Dedifferentiated amniotic fluid mesenchymal stem cell (primary cell): ENCODE results near the gene CCDC91.

ENCODE experiments used
- DNase-seq: peaks from one replicate; pipeline ENCODE4 v3.0.0-alpha.2; 2016; ENCODE audit errors: extremely low spot score

CCDC91 gene

DNA sequence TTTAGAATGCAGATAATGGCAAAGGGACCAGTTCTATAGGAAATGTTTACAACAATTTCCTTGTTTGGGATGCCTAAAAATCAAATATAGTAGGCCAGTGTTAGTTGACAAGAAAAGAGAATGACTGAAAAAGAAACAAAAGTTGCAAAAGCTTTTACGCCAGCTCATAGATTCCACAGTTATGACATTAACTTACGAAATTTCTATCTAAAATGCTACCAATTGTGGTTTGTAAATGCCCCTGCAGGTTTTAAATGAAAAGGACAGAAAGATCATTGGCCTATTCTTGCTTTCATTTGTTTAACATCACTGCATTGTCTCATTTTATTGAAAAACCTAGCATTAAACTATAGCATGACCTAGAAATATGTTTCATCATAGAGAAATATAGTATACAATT is 345.8 kb downstream of the CCDC91 start:
- DNase-seq = peak; percentile 89

DNA sequence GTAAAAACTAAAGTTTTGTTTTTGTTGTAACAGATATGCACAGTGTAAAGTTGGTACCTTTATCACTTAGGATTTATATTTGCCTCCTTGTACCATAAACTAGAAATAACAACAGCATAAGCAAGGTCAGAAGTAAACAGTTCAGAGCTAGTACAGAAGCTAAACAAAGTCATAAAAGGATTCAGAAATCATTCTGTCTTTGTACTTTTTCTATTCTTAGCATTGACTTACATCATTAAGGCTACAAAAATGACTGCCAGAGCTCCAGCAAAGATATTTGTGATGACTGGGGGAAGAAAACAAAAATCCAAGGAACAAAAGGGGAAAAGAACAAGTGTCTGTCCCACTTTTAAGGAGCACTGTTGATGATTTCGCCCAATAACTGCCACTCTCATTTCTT is 347.2 kb downstream of the CCDC91 start:
- DNase-seq = no peak

DNA sequence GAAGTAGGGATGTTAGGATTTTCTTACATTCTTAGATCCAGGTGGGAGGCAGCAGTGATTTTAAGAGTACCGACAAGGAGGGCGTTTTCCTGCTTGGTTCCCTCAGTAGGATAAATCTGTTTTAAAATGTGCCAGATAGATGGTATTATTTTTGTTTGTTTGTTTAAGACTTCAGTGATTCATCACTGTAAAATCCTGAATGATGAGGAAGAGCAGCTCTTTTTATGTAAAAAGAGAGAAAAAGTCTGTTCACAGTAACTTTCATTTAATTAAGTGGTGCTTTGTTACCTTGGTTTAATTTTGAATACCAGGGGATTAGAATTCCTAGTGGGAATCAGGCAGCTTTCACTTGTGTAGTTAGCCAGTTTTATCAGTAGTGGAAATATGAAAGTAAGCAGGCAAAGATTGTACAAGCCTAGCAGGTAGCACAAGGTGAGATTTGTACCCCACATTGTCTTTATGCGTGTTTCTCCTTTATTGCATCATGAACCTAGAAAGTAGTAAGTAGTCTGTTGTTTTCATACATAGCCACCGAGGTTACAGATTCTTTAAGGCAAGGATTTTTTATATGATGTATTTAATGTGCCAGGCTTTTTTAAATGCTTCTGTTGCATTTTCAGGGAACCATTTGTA is 349.6 kb downstream of the CCDC91 start:
- peak; percentile 14 for DNase-seq

DNA sequence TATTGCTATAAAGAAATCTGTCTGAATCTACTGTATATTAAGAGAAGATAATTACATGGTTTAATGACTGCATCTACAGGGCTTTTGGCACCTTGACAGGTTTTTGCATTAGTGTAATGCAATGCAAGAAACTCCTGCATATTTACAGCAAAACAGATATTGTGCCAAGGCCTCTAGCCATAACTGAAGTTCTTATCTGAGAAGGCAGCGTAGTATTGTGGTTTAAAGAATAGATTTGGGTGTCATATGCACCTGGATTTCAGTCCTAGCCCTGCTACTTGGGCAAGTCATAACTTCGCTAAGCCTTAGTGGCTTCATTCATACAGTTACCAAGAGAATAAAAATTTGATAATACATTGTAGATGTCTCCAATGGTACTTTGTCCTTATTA is 350.1 kb downstream of the CCDC91 start:
- no peak for DNase-seq

DNA sequence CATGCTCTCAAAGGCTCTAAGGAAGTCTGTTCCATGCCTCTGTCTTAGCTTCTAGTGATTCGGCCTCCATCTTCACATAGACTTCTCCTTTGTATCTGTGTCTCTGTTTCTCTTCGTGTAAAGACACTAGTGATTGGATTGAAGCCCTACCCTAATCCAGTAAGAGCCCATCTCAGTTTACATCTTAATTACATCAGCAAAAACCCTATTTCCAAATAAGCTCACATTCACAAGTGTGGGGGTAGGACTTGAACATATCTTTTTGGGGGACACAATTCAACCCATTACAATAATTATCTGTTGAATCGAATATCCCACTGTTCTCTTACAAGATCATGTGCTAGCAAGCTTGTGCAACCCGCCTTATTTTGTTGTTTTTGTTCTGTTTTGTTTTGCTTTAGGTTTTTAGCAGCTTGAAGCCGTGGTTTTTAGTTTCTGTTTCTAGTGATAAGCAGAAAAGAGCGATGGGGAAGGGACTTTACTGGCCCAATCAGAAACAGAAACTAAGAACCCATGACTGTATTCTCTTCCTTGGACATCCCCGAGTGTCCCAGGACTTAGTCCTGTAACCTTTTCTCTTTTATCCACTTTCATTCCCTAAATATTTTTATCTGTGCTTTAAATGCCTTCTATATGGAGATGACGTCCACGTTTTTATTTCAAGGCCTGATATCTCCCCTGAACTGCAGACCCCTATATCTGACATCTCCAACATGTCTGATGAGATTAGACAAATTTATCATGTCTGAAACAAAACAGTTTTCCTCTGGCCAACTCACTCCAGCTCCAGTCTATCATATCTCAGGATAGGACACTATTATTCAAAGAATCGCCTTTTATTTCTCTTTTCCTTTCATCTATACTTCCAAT is 353.0 kb downstream of the CCDC91 start:
- DNase-seq = peak; percentile 4

DNA sequence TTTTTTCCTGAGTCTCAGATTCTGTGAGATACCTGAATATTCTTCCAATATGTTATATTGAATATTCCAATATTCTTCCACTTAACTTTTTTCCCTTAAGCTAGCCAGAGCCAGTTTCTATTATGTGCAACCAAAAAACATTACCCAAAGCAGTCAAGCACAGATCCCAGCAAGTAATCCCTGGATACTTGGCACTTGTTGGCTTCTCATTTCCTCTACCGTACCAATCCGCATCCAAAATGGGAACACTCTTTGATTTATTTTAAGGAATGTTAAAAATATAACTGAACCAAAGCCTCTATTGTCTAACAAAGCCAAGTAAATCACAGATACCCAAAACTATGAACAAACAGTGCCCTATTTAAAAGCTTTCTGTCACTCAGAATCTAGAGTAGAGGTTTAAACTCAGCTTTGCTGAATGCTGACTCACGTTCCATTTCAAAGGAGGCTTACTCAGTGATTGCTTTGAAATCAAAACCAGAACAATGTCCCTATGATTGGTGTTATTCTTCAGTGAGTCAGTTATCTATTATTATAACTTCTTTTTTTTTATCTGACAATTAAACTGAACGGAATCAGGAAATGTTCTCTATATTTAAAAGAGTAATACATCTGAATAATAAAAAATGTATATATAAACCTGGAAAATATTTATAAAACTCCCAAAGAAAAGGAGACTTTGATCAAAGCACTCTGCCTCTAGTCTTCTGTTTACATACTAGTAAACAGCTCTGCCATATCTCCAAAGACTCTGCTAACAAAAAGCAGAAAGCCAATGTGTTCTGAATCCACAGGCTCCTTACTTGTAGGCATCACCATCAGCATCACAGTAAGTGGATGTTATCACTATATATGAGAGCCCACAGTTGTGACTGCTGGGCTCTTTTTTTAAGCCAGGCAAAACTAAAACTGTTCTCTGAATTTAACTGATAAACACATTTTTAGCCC is 360.8 kb downstream of the CCDC91 start:
- peak; percentile 75 for DNase-seq

DNA sequence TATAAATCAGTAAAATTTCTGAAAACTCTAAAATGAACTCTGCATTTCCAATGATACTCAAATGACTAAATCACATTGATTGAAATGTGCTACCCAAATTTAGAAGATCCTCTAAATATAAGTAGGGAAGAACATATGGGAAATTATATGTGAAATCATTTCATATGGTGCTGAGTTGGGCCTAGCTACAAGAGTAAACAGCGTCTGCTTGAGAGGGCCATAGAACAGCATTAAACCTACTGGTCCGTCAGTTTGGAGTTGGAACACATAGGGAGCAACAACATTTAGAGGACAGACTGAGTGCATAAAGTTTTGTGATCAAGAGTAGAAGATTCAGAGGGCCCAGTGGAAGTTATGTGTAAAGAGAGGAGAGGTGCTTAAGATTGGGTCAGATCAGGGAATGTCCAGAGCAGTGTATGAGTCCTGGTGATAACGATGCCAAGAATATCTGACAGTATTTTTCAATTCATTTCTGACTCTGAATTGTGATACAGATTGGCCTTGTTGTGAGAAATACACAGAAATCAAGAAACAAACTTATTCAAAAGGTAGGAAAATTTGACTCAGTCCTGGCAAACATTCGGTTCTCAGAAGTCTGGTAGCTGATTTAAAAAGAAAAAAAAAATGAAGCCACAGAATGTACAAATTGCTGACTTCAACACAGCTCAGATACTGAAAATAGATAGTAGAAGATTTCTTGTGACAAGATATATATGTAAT is 362.2 kb downstream of the CCDC91 start:
- DNase-seq = no peak

DNA sequence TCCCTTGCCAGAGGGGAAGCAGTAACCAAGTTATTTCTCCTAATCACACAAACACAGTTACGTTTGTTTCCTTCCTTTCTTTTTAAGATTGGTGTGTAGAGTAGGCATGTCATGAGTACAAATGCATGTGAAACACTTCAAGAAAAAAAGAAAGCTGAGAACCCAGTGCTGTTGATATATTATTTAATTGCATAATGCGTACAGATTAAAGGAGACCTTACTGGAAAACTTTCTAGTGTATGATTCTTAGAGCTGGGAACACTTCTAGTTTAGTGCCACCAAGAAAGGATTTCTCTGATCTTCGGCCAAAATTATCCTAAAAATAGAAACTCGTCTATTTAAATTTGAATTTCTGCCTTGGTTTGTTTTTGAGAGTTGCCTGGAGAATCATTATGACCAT is 365.5 kb downstream of the CCDC91 start:
- no peak for DNase-seq

DNA sequence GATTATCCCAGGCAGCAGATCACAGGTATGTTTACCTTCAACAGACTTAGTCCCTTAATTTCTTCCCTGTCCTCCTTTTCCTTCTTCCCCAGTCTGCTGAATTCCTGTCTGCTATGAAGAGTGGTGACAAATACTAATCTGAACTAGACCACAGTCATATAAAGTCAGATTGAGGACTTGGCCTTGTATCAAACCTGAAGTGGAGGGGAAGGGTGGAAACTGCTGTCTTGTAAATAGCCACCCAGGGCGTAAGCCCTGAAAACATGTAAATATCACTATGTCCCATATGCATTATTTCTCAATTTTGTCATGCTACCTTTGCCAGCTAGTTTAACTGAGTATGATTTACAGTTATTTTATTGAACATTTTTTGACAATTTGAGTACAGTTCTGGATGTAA is 368.0 kb downstream of the CCDC91 start:
- no peak for DNase-seq

DNA sequence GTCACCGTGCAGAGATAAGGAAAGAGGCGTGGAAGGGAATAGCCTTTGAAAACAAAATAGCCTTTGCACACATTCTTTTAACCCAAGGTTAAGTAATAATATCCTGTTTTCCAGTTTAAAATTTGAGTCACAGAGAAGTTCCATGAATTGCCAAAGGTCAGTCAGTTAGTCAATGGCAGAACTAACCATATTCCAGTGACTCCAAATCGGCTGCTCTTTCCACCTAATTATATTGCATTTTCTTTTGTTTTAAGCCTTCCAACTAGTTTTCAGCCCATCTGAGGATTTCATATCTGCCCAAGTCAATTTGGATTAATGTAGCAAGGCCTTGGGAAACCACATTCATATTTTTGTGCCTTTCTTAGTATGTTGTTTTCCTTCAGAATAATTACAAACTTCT is 373.0 kb downstream of the CCDC91 start:
- no peak for DNase-seq

DNA sequence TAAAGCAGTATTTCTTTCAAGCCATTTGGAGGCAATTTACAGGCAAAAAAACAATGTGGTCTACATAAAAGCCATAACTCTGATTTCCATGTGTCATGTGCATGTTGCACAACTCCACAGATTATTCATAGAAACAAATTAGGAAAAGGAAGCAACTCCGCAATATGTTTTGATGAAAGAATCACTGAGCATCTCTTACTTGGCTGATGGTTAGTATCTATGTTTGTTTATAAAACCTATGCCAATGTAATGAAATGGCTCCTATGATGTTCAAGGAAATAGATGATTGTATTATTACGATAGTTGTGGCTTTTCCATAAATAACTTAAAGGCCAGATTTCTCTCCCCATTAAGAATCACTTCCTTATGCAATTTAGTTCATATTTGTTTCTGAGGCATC is 373.7 kb downstream of the CCDC91 start:
- DNase-seq = peak; percentile 46

DNA sequence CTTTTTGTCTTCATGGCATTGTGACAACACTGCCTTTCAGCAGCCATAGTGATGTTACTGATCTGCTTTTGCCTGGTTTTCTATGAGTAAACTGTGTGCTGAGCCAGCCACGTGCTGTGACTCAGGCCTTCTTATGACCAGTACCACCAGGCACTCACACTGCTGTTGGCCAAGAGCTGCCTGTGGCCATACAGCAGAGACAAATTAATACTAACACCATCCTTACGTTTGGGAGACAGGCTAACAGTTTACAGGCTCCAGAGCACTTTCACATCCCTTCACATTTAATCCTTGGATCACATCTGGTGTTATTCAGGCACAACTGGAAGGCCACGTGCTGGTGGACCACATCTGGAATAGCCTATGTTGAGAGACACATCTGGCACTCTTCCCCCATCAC is 377.9 kb downstream of the CCDC91 start:
- DNase-seq = peak; percentile 61

DNA sequence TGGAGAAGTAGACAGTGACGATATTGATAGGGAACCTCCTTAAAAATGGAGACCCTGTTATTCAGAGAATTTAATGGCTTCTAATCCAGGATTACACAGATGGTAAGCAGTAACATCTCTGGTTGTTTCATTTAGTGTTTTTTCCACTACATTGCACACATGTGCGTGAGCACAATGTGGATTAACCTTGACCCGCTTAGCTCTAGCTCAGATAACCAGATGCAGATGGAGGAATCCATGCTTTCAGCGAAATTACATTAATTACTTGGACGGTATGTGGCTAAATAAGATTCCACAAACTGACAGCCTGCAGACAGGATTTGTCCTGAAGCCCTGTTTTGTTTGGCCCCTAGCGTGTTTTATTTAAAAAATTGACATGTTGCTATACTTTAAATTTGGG is 378.4 kb downstream of the CCDC91 start:
- DNase-seq = no peak

DNA sequence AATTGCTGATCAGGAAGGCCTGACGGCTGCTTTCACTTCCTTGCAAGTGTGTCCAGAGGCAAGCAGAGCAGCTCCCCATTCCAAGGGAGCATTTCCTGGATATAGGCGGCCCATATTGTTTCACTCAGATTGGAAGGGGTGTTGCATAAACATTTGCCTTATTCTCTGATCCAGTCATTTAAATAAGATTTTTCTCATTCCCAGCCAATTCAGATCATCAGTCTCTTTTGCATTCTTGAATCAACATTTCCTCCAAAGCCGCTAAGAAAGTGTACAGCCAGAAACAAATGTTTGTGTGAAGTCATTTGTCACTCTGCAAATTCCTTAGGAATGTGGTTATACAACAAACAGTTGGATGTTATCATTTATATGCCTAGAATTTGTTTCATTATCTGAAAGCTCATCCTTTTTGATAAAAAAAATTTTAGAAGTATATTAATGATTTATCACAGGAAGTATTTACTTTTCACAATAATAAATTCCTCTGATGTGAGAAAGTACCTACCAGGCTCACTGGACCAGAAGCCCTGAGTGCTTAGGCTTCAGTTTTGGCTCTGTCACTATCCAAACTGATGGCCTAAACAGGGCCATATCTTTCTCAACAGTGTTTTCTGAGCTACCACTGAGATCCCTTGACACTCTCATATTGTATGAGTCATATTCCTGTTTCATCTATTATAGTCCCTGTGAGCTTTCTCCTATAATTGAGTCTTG is 379.6 kb downstream of the CCDC91 start:
- peak; percentile 72 for DNase-seq

DNA sequence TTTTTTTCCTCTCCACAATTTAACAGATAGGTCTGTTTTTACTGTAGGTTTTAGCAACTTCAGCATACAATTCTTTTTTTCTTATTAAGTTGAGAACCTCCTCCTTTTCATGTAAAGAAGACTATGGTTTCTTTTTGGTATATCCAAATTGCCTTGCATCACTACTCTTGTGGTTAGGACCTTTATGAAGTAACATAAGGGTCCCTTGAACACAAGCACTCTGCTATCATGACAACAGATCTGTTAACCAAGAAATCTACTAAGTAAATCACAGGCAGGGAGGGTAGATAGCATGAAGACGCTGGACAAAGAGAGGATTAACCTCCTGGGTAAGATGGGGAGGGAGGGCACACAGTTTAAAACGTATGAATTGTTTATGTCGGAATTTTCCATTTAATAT is 380.6 kb downstream of the CCDC91 start:
- no peak for DNase-seq

DNA sequence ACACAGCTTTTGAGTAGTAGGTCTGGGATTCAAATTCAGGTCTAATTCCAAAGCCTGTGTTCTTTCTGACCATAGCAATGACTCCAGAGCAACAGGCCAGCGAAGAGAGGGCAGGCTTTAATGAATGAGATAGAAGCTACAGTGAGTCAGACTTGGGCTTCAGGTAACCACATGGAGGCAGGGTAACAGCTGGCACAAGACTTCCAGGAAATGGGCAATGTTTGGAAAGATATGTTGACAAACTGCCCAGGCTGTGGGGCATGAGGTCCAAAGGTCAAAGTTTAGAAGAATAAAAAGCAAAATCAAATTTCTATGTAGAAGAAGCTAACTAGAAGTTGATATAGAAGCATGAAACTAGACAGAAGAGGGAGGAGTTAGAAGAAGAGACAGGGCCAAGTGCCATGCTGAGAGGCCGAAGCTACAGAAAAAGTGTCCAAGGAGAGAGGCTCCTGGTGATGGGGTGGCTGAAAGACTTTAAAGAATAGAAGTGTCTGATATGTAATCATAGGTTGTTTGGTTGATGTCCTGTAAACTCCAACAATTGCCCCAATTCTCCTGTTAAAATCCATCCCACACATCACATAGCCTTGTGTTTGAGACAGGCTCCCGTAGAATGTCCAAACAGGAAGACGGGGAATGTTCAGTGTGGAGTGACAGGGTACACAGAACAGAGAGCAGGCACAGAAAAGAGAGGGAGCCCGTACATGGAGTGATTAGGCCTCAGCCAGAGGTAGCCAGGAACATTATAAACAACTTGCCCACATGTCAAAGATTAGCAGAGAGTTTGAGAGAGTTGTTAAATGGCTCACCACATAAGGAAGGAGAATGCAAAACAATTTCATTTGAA is 384.7 kb downstream of the CCDC91 start:
- DNase-seq = no peak

DNA sequence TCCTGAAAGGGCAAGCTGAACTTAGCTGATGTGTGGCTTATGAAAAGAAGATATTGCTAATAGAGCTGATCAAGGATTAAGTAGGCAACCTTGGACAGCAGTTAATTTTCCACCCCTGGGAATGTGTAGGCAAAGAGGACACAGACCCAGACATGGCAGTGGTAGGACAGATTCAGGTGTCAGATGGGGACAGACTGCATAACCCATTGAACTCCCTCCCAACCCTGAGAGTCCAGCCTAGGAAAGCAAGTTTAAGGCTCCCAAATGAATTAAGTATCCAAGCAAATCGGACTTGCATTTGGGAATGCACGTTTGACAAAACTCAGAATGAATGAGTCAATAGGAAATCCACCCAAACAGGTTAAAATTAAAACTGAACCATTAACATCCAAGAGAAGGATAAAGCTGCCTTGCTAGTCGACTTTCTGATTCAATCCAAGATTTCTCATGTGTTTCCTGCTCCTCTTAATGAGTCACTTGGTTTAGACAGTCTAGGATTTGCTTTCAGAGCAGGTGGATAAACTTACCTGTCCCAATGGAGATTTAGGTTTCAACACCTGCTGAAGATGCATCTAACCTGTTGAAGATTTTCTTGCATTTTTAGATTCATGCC is 385.4 kb downstream of the CCDC91 start:
- DNase-seq = no peak

DNA sequence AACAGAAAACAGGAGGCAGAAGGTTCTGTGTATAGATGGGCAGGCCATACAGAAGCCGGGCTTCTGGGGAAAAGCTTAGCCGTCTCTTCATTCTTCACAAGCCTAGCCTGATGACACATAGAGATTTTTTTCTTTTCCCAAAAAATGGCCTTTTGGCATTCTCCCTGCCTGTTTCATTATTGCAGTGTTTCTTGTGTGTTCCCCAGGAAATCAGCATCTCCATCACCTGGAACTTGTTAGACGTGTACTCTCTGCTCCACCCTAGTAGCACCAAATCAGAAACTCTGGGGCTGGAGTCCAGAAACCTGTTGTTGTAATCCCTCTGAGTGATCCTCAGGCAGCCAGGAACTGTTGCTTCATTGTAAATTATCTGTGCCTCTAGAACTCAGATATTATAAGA is 388.1 kb downstream of the CCDC91 start:
- no peak for DNase-seq

DNA sequence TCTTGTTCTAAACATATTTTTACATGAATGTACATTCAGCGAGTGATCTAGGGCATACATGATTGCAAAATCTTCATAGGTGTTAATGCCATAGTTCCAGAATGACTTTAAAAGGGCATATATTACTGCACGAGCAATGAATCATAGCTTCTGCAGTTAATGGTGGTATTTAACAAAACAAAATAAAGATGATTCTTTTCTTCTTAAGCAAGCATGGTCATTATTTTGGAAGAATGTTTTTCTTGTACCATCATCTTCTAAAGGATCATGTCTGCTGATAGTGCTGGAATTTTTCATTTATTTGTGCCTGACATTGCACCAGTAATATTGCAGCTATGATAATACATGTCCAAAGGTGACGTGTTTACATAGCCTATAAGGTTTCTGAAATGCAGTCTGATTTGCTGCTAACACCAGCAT is 388.6 kb downstream of the CCDC91 start:
- no peak for DNase-seq
